ENCODE measurements around the gene PPP1R13B.
A peak's percentile ranks its signal among the peaks of the same experiment; 100 is the strongest.

Gene PPP1R13B

GRCh38 chr14:103700753-103701490, 146.5 kb downstream of the PPP1R13B start:
- ChIA-PET POLR2A (ENCODE audit: low non-redundant PET) (interaction anchor here (1.1 kb wide), 1 partner anchor 15 kb away, joined by 3 read pairs; the partner anchor contains the start of gene ZFYVE21), CTCF (no interaction called here)
- DNase-seq (ENCODE audit: low spot score): no peak
- TF ChIP-seq CTCF (conservative IDR thresholded peaks at IDR 0.05; ENCODE audit: low read depth): no peak
- peak overlapping the region; percentile 99 for H3K27ac ChIP-seq

- H3K27ac ChIP-seq: peak overlapping the region; percentile 99
- ChIA-PET POLR2A (ENCODE audit: low non-redundant PET) (interaction anchor here (1.1 kb wide), 1 partner anchor 16 kb away, joined by 3 read pairs; the partner anchor contains the start of gene ZFYVE21), CTCF (interaction anchor here (0.7 kb wide), 1 partner anchor 10 kb away, joined by 3 read pairs; no protein-coding TSS in a partner anchor)
Measured at GRCh38 chr14:103699901-103700752, 147.2 kb downstream of the PPP1R13B start.

GRCh38 chr14:103699261-103699661, 148.1 kb downstream of the PPP1R13B start:
- peak overlapping the region; percentile 99 for H3K27ac ChIP-seq
- TF ChIP-seq CTCF (conservative IDR thresholded peaks at IDR 0.05; ENCODE audit: low read depth): no peak
- ChIA-PET CTCF (interaction anchor here (0.7 to 1.0 kb wide), 2 partner anchors 10 to 11 kb away, joined by 3 read pairs; no protein-coding TSS in a partner anchor), POLR2A (ENCODE audit: low non-redundant PET) (no interaction called here)
- no peak for DNase-seq (ENCODE audit: low spot score)

More at GRCh38 chr14:103699901-103700752, 147.2 kb downstream of the PPP1R13B start:
- no peak for DNase-seq (ENCODE audit: low spot score)
- TF ChIP-seq CTCF (conservative IDR thresholded peaks at IDR 0.05; ENCODE audit: low read depth): no peak

- ChIA-PET CTCF (interaction anchor here (0.6 to 1.0 kb wide), 2 partner anchors 10 to 13 kb away, joined by 3 read pairs; no protein-coding TSS in a partner anchor), POLR2A (ENCODE audit: low non-redundant PET) (interaction anchor here (0.5 kb wide), 1 partner anchor 39 kb away, joined by 8 read pairs; no protein-coding TSS in a partner anchor)
- H3K27ac ChIP-seq: peak overlapping the region; percentile 99
Measured at GRCh38 chr14:103698380-103699260, 148.8 kb downstream of the PPP1R13B start.

GRCh38 chr14:103697603-103698379, 149.6 kb downstream of the PPP1R13B start:
- H3K27ac ChIP-seq: peak overlapping the region; percentile 99
- POLR2A ChIA-PET (ENCODE audit: low non-redundant PET): no interaction called here
- CTCF ChIA-PET: interaction anchor here (0.6 kb wide), 1 partner anchor 14 kb away, joined by 3 read pairs; no protein-coding TSS in a partner anchor

More at GRCh38 chr14:103698380-103699260, 148.8 kb downstream of the PPP1R13B start:
- peak; percentile 64 for DNase-seq (ENCODE audit: low spot score)
- no peak for TF ChIP-seq CTCF (conservative IDR thresholded peaks at IDR 0.05; ENCODE audit: low read depth)

More at GRCh38 chr14:103697603-103698379, 149.6 kb downstream of the PPP1R13B start:
- no peak for DNase-seq (ENCODE audit: low spot score)
- no peak for TF ChIP-seq CTCF (conservative IDR thresholded peaks at IDR 0.05; ENCODE audit: low read depth)
